Liver (tissue), 9 donors: ENCODE data around the gene BCL7C. TPM values are rescaled to one million over a fixed set of nuclear protein-coding genes. Genes with fewer than 3 reads are reported as not detected.

Experiments used
- DNase-seq: peaks from one replicate; pipeline ENCODE4 v3.0.0-alpha.2; 2017; ENCODE audit warnings: low spot score
- H3K27ac ChIP-seq, 2 donors: one replicate each; pipeline ENCODE4 v1.7.0; 2013; ENCODE audit warnings: inconsistent platforms in 2 of 2, low read length in 2 of 2, control low read depth in 1 of 2, low read depth in 1 of 2, mild to moderate bottlenecking in 1 of 2
- H3K27me3 ChIP-seq, 4 donors: one replicate each; pipeline versions ENCODE4 v1.6.1 to v1.7.0; 2013; ENCODE audit warnings: low read length in 3 of 4, inconsistent platforms in 1 of 4, mild to moderate bottlenecking in 1 of 4, moderate library complexity in 1 of 4; ENCODE audit not compliant: control insufficient read depth in 4 of 4, insufficient read depth in 4 of 4
- H3K36me3 ChIP-seq, 4 donors: one replicate each; pipeline versions ENCODE4 v1.6.1 to v1.7.0; 2013; ENCODE audit warnings: low read length in 3 of 4, mild to moderate bottlenecking in 3 of 4, low read depth in 1 of 4, moderate library complexity in 1 of 4; ENCODE audit not compliant: control insufficient read depth in 4 of 4, insufficient read depth in 3 of 4
- H3K4me1 ChIP-seq, 4 donors: one replicate each; pipeline versions ENCODE4 v1.6.1 to v1.7.0; 2013; ENCODE audit warnings: low read length in 3 of 4, mild to moderate bottlenecking in 3 of 4, moderate library complexity in 1 of 4; ENCODE audit not compliant: control insufficient read depth in 4 of 4, insufficient read depth in 4 of 4
- H3K4me3 ChIP-seq, 3 donors: one replicate each; pipeline versions ENCODE4 v1.6.1 to v1.7.0; 2013; ENCODE audit warnings: low read length in 3 of 3, control low read depth in 1 of 3, low read depth in 1 of 3, mild to moderate bottlenecking in 1 of 3
- H3K9ac ChIP-seq, 2 donors: one replicate each; pipeline ENCODE4 v1.7.0; 2013; ENCODE audit warnings: low read length in 2 of 2, mild to moderate bottlenecking in 2 of 2, moderate library complexity in 2 of 2, control low read depth in 1 of 2, low read depth in 1 of 2
- H3K9me3 ChIP-seq, 4 donors: one replicate each; pipeline versions ENCODE4 v1.6.1 to v1.7.0; 2013; ENCODE audit warnings: low read length in 3 of 4; ENCODE audit not compliant: control insufficient read depth in 4 of 4
- CTCF ChIP-seq: fragments of 150-350 bp; IDR thresholded peaks from 2 replicates; pipeline ENCODE4 v1.5.1; 2017; ENCODE audit warnings: improper control_type of control experiment, low read depth, low read length; ENCODE audit not compliant: missing input control
- EGR1 ChIP-seq, 2 donors: IDR thresholded peaks; 2 replicates each; pipeline ENCODE4 v1.6.1; 2016 to 2018; ENCODE audit warnings: antibody characterized with exemption in 2 of 2, low read depth in 2 of 2
- FOXA1 ChIP-seq: IDR thresholded peaks from 2 replicates; pipeline ENCODE4 v1.6.1; 2016; ENCODE audit warnings: antibody characterized with exemption
- FOXA2 ChIP-seq: IDR thresholded peaks from 2 replicates; pipeline ENCODE4 v1.6.1; 2016; ENCODE audit warnings: antibody characterized with exemption
- GABPA ChIP-seq, 2 donors: IDR thresholded peaks in 1 of 2; conservative IDR thresholded peaks in 1 of 2; 2 replicates each; pipeline ENCODE4 v1.6.1; 2016; ENCODE audit warnings: antibody characterized with exemption in 2 of 2, mild to moderate bottlenecking in 1 of 2, moderate library complexity in 1 of 2
- HNF4A ChIP-seq, 2 donors: conservative IDR thresholded peaks; 2 replicates each; pipeline ENCODE4 v1.6.1; 2016; ENCODE audit warnings: antibody characterized with exemption in 2 of 2, mild to moderate bottlenecking in 2 of 2
- HNF4G ChIP-seq: IDR thresholded peaks from 2 replicates; pipeline ENCODE4 v1.6.1; 2016; ENCODE audit warnings: antibody characterized with exemption
- JUND ChIP-seq, 2 donors: IDR thresholded peaks; 2 replicates each; pipeline ENCODE4 v1.6.1; 2016; ENCODE audit warnings: antibody characterized with exemption in 2 of 2
- MAX ChIP-seq: IDR thresholded peaks from 2 replicates; pipeline ENCODE4 v1.6.1; 2016; ENCODE audit warnings: antibody characterized with exemption
- NR2F2 ChIP-seq: IDR thresholded peaks from 2 replicates; pipeline ENCODE4 v1.6.1; 2016; ENCODE audit warnings: antibody characterized with exemption
- RAD21 ChIP-seq, 2 donors: IDR thresholded peaks; 2 replicates each; pipeline ENCODE4 v1.6.1; 2016; ENCODE audit warnings: antibody characterized with exemption in 2 of 2, mild to moderate bottlenecking in 2 of 2
- REST ChIP-seq: IDR thresholded peaks from 2 replicates; pipeline ENCODE4 v1.6.1; 2016; ENCODE audit warnings: antibody characterized with exemption, mild to moderate bottlenecking
- RXRA ChIP-seq, 2 donors: IDR thresholded peaks; 2 replicates each; pipeline ENCODE4 v1.6.1; 2017 to 2018; ENCODE audit warnings: antibody characterized with exemption in 2 of 2, mild to moderate bottlenecking in 1 of 2
- SP1 ChIP-seq: IDR thresholded peaks from 2 replicates; pipeline ENCODE4 v1.6.1; 2018; ENCODE audit warnings: antibody characterized with exemption, mild to moderate bottlenecking
- TAF1 ChIP-seq: conservative IDR thresholded peaks from 2 replicates; pipeline ENCODE4 v1.6.1; 2016; ENCODE audit warnings: antibody characterized with exemption, mild to moderate bottlenecking
- YY1 ChIP-seq: IDR thresholded peaks from 2 replicates; pipeline ENCODE4 v1.6.1; 2016; ENCODE audit warnings: antibody characterized with exemption, mild to moderate bottlenecking
- ZBTB33 ChIP-seq: IDR thresholded peaks from 2 replicates; pipeline ENCODE4 v1.6.1; 2016; ENCODE audit warnings: antibody characterized with exemption
- WGBS: extraction: QIAGEN DNeasy Blood & Tissue Kit; methylation state at CpG from one replicate; pipeline ENCODE4 v1.1.7; 2013; 5-methylcytosine and 5-hydroxymethylcytosine counted together
- polyA plus RNA-seq, 2 donors: library from polyadenylated mRNA; stranded (reverse) in 1 of 2; unstranded in 1 of 2; fragments of 200-250 nt in 1 of 2; fragments of >200 nt in 1 of 2; fragmentation: Nextera tagmentation in 1 of 2; extraction: Ambion mirVana in 1 of 2; gene quantifications; one replicate each; pipeline versions ENCODE4 v1.2.1 to v1.2.3, GENCODE V29; 2013 to 2015
- total RNA-seq, 2 donors: library from RNA; depleted of rRNA; stranded (reverse); fragments of >200 nt; gene quantifications; one replicate each; pipeline ENCODE4 v1.2.3, GENCODE V29; 2014
- TF ChIP-seq, protein P1 (sequence below): IDR thresholded peaks from 2 replicates; pipeline ENCODE4 v1.6.1; 2016; ENCODE audit warnings: antibody characterized with exemption
- donor health status: healthy.
- donor health status: healthy.
- donor health status: healthy.
- donor health status: healthy.
- donor health status: healthy.

Gene BCL7C
- total and polyA plus RNA-seq, 4 donors: 3.4 to 7.1 (median 5.5) TPM

DNA sequence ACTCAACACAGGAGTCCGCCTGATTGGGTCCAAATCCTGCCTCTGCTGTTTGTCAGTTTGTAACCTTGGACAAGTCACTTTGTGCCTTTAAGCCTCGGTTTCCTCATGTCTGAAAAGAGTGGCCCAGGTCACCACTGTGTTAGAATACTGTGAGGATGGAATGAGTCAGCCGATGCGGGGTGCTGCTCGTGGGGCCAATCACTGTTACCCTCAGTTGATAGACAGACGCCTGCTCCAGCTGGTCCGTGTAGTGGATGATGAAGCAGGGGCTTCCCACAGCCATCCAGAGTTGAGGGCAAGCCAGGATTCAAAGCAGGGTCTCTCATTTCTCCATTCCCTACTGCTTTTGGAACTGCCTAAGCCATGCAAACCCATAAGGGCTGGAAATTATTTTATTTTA, 35.3 kb upstream of the BCL7C start:
- Histone ChIP-seq H3K4me3 (no peak overlapping the region), H3K27ac (no peak overlapping the region), H3K4me1 (peaks cover 0 to 2% (median 0%) of the 10 kb centered on the region in 4 donors), H3K9ac (no peak overlapping the region), H3K27me3 (no peaks in the 10 kb centered on the region), H3K9me3 (no peaks in the 10 kb centered on the region), H3K36me3 (peaks cover 4 to 12% (median 5%) of the 10 kb centered on the region in 4 donors)
- WGBS: 85% methylated on average over 7 of the region's 7 CpGs
- TF ChIP-seq REST: no peak
- no peak for DNase-seq

- Histone ChIP-seq H3K9ac (no peak overlapping the region), H3K27me3 (no peaks in the 10 kb centered on the region), H3K9me3 (no peaks in the 10 kb centered on the region), H3K4me1 (peaks cover 0 to 2% (median 0%) of the 10 kb centered on the region in 4 donors), H3K36me3 (peaks cover 4 to 12% (median 5%) of the 10 kb centered on the region in 4 donors), H3K4me3 (no peak overlapping the region), H3K27ac (no peak overlapping the region)
- no peak for DNase-seq
- TF ChIP-seq FOXA2: no peak
- TF ChIP-seq, protein P1, sequence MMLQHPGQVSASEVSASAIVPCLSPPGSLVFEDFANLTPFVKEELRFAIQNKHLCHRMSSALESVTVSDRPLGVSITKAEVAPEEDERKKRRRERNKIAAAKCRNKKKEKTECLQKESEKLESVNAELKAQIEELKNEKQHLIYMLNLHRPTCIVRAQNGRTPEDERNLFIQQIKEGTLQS: no peak
- no peak for TF ChIP-seq EGR1 (IDR thresholded peaks at IDR 0.05; ENCODE audit: low read depth in 2 of 2)
- no peak for TF ChIP-seq JUND (IDR thresholded peaks at IDR 0.05)
- TF ChIP-seq YY1: no peak
- no peak for TF ChIP-seq HNF4A (conservative IDR thresholded peaks at IDR 0.05)
- TF ChIP-seq HNF4G: no peak
- TF ChIP-seq NR2F2: no peak
- no peak for TF ChIP-seq FOXA1
- TF ChIP-seq MAX: no peak
- TF ChIP-seq RAD21 (IDR thresholded peaks at IDR 0.05): no peak
- no peak for TF ChIP-seq RXRA (IDR thresholded peaks at IDR 0.05)
- no peak for TF ChIP-seq GABPA (IDR thresholded peaks at IDR 0.05 in 1 of 2, conservative IDR thresholded peaks at IDR 0.05 in 1 of 2)
- TF ChIP-seq REST: no peak
- TF ChIP-seq SP1: no peak
- TF ChIP-seq CTCF: no peak
- TF ChIP-seq ZBTB33: no peak
- no peak for TF ChIP-seq TAF1
- WGBS: 91% methylated on average over 11 of the region's 11 CpGs
Observed at GRCh38 chr16:30928390-30928789, 34.5 kb upstream of the BCL7C start.
